ENCODE measurements around the gene RSBN1L.
"Not testable (repeated sequence)": the region's sequence is repeated elsewhere in the genome, so short reads cannot be mapped to it uniquely, and the experiment has no call there.

Gene RSBN1L

DNA sequence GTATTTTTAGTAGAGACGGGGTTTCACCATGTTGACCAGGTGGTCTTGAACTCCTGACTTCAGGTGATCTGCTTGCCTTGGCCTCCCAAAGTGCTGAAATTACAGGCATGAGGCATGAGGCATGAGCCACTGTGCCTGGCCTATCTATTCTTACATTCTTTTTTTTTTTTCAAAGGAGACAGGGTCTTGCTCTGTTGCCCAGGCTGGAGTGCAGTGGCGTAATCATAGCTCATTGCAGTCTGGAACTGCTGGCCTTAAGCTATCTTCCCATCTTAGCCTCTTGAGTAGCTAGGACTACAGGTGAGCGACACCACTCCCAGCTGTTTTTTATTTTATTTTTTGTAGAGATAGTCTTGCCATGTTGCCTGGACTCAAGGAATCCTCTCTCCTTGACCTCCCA, 20.5 kb downstream of the RSBN1L start:
- no peak overlapping the region for H3K27ac ChIP-seq
- TF ChIP-seq, protein P1, sequence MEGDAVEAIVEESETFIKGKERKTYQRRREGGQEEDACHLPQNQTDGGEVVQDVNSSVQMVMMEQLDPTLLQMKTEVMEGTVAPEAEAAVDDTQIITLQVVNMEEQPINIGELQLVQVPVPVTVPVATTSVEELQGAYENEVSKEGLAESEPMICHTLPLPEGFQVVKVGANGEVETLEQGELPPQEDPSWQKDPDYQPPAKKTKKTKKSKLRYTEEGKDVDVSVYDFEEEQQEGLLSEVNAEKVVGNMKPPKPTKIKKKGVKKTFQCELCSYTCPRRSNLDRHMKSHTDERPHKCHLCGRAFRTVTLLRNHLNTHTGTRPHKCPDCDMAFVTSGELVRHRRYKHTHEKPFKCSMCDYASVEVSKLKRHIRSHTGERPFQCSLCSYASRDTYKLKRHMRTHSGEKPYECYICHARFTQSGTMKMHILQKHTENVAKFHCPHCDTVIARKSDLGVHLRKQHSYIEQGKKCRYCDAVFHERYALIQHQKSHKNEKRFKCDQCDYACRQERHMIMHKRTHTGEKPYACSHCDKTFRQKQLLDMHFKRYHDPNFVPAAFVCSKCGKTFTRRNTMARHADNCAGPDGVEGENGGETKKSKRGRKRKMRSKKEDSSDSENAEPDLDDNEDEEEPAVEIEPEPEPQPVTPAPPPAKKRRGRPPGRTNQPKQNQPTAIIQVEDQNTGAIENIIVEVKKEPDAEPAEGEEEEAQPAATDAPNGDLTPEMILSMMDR (conservative IDR thresholded peaks at IDR 0.05): no peak

DNA sequence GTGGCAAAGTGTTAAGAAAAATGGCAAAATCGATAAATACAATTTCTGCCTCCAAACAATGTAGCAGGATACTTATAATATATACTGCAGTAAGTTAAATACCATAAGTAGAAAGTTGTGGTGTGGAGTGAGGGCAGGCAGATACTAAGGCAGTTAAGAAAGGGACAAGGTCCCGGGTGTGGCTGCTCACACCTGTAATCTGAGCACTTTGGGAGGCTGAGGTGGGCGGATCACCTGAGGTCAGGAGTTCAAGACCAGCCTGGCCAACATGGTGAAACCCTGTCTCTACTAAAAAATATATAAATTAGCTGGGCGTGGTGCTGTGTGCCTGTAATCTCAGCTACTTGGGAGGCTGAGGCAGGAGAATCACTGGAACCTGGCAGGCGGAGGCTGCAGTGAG, 21.3 kb downstream of the RSBN1L start:
- H3K27ac ChIP-seq: not testable (repeated sequence)

DNA sequence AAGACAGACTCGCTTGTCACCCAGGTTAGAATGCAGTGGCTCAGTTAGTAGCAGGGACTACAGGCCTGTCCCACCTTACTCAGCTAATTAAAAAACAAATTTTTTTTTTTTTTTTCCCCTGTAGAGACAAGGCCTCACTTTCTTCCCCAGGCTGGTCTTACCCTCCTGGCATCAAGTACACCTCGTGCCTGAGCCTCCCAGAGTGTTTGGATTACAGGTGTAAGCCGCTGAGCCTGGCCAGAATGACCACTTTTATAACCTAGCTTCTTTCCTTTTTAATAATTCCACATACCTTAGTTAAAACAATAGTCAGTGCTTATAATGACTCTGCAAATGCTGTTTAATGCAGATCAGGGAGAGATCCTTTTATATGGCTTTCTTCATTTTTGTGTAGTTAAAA, 31.3 kb downstream of the RSBN1L start:
- peak overlapping the region; percentile 92 for H3K27ac ChIP-seq
- TF ChIP-seq, protein P1 (conservative IDR thresholded peaks at IDR 0.05): no peak

DNA sequence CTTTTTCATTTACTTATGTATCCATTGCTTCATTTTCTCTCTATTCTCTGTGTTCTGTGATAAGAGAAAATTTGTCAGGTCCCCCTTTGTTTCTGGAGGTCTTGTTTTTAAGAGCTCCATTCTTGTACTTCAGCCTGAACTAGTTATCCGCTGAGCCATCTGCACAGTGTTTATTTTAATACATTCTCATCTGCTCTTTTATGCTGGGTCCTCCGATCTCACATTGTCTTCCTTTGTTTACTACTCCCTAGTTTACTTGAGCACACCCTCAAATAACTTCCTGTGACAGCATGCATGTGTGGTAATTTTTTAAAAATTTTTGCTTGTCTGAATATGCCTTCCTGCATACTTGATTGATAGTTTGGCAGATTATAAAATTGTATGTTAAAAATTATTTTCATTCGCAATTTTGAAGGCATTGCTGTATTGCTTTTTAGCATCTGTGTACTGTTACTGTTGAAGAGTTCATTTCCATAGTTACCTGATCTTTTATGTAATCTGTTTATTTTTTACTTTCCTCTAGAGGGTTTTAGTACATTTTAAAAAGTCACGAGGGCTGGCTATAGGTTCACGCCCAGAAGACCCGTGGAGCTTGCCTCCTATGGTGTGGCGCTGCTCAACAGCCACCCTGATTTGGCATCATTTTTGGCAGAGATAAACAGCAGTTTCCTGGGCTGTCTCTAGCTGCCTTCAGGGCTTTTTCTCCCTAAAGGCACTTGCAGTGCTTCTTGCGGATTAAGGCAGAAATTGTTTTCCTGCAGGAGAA, 31.9 kb downstream of the RSBN1L start:
- H3K27ac ChIP-seq: peak overlapping the region; percentile 92
- TF ChIP-seq, protein P1 (conservative IDR thresholded peaks at IDR 0.05): 0 out of 2 replicates have a peak, but pooled peaks have one; percentile 13

DNA sequence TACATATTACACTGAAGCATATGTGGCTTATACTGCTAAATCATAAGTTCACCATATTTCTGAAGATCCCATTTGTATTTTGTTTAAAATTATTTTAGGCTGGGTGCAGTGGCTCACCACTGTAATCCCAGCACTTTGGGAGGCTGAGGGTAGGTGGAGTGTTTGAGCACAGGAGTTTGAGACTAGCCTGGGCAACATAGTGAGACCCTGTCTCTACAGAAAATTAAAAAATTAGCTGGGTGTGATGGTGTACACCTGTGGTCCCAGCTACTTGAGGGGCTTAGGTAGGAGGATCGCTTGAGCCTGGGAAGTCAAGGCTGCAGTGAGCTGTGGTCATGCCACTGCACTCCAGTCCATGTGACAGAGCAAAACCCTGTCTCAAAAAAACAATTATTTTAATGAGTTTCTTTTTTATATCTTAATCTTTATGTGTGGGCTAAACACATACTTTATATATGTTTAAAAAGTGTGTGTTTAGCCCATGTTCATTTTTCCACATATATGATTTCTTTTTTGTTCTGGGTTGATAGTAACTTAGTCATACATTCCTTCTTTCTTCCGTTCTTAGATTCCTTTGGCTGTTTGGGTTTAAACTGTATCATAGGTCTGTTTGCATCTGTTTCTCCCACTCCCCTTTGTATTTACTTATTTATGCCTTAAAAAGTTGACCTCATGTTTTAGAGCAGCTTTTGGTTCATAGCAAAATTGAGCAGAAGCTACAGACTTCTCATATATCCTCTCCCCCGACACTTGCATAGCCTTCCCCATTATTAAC, 33.5 kb downstream of the RSBN1L start:
- TF ChIP-seq, protein P1 (conservative IDR thresholded peaks at IDR 0.05): no peak
- H3K27ac ChIP-seq: peak overlapping the region; percentile 92

DNA sequence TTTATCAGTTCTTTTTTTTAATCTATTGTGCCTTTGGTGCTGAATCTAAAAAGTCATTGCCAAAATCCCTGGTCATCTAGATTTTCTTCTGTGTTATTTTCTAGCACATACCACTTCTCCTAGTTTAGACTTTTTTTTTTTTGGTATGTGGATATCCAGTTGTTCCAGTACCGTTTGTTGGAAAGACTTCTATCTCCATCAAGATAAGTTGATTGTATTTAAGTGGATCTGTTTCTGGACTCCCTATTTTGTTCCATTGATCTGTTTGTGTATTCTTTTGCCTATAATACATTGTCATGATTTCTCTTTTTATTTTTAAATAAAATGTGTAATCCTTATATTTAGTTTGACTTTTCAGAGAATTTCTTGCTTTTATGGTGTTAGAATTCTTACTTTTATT, 35.5 kb downstream of the RSBN1L start:
- TF ChIP-seq, protein P1 (conservative IDR thresholded peaks at IDR 0.05): no peak

DNA sequence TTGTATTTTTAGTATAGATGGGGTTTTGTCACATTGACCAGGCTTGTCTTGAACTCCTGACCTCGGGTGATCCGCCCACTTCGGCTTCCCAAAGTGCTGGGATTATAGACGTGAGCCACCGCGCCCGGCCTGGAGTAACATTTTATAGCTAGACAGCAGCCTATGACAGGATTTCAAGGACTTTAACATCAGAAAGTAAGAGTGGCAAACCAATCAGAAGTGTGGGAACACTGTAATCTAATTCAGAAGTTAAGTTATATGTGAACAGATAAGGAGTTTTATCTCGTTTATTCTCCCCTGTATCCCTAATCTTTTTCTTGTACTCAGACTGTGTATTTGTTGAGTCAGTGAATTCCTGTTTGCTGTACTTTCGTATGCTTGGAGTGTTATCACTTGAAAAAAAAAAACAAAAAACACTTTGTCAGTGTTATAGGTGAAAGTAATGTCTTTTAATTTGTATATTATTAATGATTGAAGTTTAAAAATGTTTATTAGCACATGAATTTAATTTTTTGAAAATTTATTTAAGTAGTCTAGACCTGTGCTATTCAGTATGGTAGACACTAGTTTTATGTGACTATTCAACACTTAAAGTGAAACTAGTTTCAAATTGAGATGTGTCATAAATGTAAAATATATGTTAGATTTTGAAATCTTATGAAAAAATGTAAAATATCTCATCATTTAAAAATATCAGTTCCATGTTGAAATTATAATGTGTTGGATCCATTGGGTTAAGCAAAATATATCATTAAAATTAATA, 38.6 kb downstream of the RSBN1L start:
- TF ChIP-seq, protein P1 (conservative IDR thresholded peaks at IDR 0.05): no peak
- H3K27ac ChIP-seq: no peak overlapping the region

More for the DNA sequence above, 35.5 kb downstream of the RSBN1L start:
- 0 out of 2 replicates have a peak overlapping the region, but pooled peaks have one; percentile 92 for H3K27ac ChIP-seq
